ENCODE results near the gene ACAN.

DNA sequence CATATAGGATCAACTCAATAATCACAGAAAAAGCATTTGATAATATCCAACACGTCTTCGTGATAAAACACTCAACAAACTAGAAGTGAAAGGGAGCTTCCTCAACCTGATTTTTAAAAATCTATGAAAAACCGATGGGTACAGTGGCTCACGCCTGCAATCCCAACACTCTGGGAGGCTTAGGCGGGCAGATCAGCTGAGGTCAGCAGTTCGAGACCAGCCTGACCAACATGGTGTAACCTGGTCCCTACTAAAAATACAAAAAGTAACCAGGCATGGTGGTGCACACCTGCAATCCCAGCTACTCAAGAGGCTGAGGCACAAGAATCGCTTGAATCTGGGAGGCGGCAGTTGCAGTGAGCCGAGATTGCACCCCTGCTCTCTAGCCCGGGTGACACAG lies 112.1 kb downstream of the ACAN start:
- TF ChIP-seq POLR2AphosphoS5 (IDR thresholded peaks at IDR 0.05; ENCODE audit: low read depth), result no peak
- TF ChIP-seq, protein P1, sequence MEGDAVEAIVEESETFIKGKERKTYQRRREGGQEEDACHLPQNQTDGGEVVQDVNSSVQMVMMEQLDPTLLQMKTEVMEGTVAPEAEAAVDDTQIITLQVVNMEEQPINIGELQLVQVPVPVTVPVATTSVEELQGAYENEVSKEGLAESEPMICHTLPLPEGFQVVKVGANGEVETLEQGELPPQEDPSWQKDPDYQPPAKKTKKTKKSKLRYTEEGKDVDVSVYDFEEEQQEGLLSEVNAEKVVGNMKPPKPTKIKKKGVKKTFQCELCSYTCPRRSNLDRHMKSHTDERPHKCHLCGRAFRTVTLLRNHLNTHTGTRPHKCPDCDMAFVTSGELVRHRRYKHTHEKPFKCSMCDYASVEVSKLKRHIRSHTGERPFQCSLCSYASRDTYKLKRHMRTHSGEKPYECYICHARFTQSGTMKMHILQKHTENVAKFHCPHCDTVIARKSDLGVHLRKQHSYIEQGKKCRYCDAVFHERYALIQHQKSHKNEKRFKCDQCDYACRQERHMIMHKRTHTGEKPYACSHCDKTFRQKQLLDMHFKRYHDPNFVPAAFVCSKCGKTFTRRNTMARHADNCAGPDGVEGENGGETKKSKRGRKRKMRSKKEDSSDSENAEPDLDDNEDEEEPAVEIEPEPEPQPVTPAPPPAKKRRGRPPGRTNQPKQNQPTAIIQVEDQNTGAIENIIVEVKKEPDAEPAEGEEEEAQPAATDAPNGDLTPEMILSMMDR (IDR thresholded peaks at IDR 0.05; ENCODE audit: insufficient read depth, low read length), result no peak
